ENCODE data around the gene RALY.

The RALY gene

GRCh38 chr20:33993576-33994221, at the start of gene RALY:
RALY (plus strand) TSS chr20:33993911; CDS start chr20:34072075, 78,164 bp downstream.
- Histone ChIP-seq H3K27me3 (ENCODE audit: control insufficient read depth, insufficient read depth, low read length) (no peaks in the 10 kb centered on the region), H3K36me3 (ENCODE audit: control insufficient read depth, low read depth, low read length) (no peaks in the 10 kb centered on the region), H3K9me3 (ENCODE audit: control insufficient read depth, low read depth, low read length) (no peaks in the 10 kb centered on the region), H3K4me1 (ENCODE audit: control insufficient read depth, low read depth, low read length) (peaks cover 13% of the 10 kb centered on the region), H3K27ac (ENCODE audit: low read length) (peak within 1 kb of the TSS; percentile 71), H3K4me3 (ENCODE audit: low read length) (peak within 1 kb of the TSS; percentile 88), H3K9ac (ENCODE audit: low read length) (peak within 1 kb of the TSS; percentile 88)

- no peaks in the 10 kb centered on the region for H3K4me1 ChIP-seq (ENCODE audit: control insufficient read depth, low read depth, low read length)
- no peak overlapping the region for H3K27ac ChIP-seq (ENCODE audit: low read length)
- H3K4me3 ChIP-seq (ENCODE audit: low read length) = no peak overlapping the region
- H3K9me3 ChIP-seq (ENCODE audit: control insufficient read depth, low read depth, low read length) = no peaks in the 10 kb centered on the region
- no peak overlapping the region for H3K9ac ChIP-seq (ENCODE audit: low read length)
- no peaks in the 10 kb centered on the region for H3K36me3 ChIP-seq (ENCODE audit: control insufficient read depth, low read depth, low read length)
- H3K27me3 ChIP-seq (ENCODE audit: control insufficient read depth, insufficient read depth, low read length) = no peaks in the 10 kb centered on the region
These were observed 48.8 kb upstream of the RALY start for GRCh38 chr20:33944914-33945313.

- Histone ChIP-seq H3K4me3 (ENCODE audit: low read length) (no peak overlapping the region), H3K9ac (ENCODE audit: low read length) (no peak overlapping the region), H3K4me1 (ENCODE audit: control insufficient read depth, low read depth, low read length) (no peaks in the 10 kb centered on the region), H3K27me3 (ENCODE audit: control insufficient read depth, insufficient read depth, low read length) (no peaks in the 10 kb centered on the region), H3K9me3 (ENCODE audit: control insufficient read depth, low read depth, low read length) (no peaks in the 10 kb centered on the region), H3K36me3 (ENCODE audit: control insufficient read depth, low read depth, low read length) (no peaks in the 10 kb centered on the region), H3K27ac (ENCODE audit: low read length) (no peak overlapping the region)
These were observed 48.2 kb upstream of the RALY start for GRCh38 chr20:33945391-33946081.

GRCh38 chr20:33947709-33948295, 45.9 kb upstream of the RALY start:
- no peak overlapping the region for H3K9ac ChIP-seq (ENCODE audit: low read length)
- no peaks in the 10 kb centered on the region for H3K36me3 ChIP-seq (ENCODE audit: control insufficient read depth, low read depth, low read length)
- H3K4me1 ChIP-seq (ENCODE audit: control insufficient read depth, low read depth, low read length) = no peaks in the 10 kb centered on the region

GRCh38 chr20:33948480-33948879, 45.2 kb upstream of the RALY start:
- no peak overlapping the region for H3K9ac ChIP-seq (ENCODE audit: low read length)
- H3K27ac ChIP-seq (ENCODE audit: low read length) = no peak overlapping the region
- H3K36me3 ChIP-seq (ENCODE audit: control insufficient read depth, low read depth, low read length) = no peaks in the 10 kb centered on the region
- H3K4me3 ChIP-seq (ENCODE audit: low read length) = no peak overlapping the region
- no peaks in the 10 kb centered on the region for H3K4me1 ChIP-seq (ENCODE audit: control insufficient read depth, low read depth, low read length)
- H3K27me3 ChIP-seq (ENCODE audit: control insufficient read depth, insufficient read depth, low read length) = no peaks in the 10 kb centered on the region
- H3K9me3 ChIP-seq (ENCODE audit: control insufficient read depth, low read depth, low read length) = no peaks in the 10 kb centered on the region

More at GRCh38 chr20:33947709-33948295, 45.9 kb upstream of the RALY start:
- no peak overlapping the region for H3K4me3 ChIP-seq (ENCODE audit: low read length)
- no peak overlapping the region for H3K27ac ChIP-seq (ENCODE audit: low read length)
- no peaks in the 10 kb centered on the region for H3K9me3 ChIP-seq (ENCODE audit: control insufficient read depth, low read depth, low read length)
- H3K27me3 ChIP-seq (ENCODE audit: control insufficient read depth, insufficient read depth, low read length) = no peaks in the 10 kb centered on the region

GRCh38 chr20:33951171-33951570, 42.5 kb upstream of the RALY start:
- H3K9ac ChIP-seq (ENCODE audit: low read length) = no peak overlapping the region
- H3K27me3 ChIP-seq (ENCODE audit: control insufficient read depth, insufficient read depth, low read length) = no peaks in the 10 kb centered on the region
- no peaks in the 10 kb centered on the region for H3K36me3 ChIP-seq (ENCODE audit: control insufficient read depth, low read depth, low read length)
- H3K27ac ChIP-seq (ENCODE audit: low read length) = no peak overlapping the region
- H3K4me1 ChIP-seq (ENCODE audit: control insufficient read depth, low read depth, low read length) = no peaks in the 10 kb centered on the region
- no peaks in the 10 kb centered on the region for H3K9me3 ChIP-seq (ENCODE audit: control insufficient read depth, low read depth, low read length)
- no peak overlapping the region for H3K4me3 ChIP-seq (ENCODE audit: low read length)

- H3K9me3 ChIP-seq (ENCODE audit: control insufficient read depth, low read depth, low read length) = no peaks in the 10 kb centered on the region
- H3K4me1 ChIP-seq (ENCODE audit: control insufficient read depth, low read depth, low read length) = no peaks in the 10 kb centered on the region
- no peak overlapping the region for H3K9ac ChIP-seq (ENCODE audit: low read length)
- no peak overlapping the region for H3K4me3 ChIP-seq (ENCODE audit: low read length)
- no peaks in the 10 kb centered on the region for H3K36me3 ChIP-seq (ENCODE audit: control insufficient read depth, low read depth, low read length)
- H3K27ac ChIP-seq (ENCODE audit: low read length) = no peak overlapping the region
- no peaks in the 10 kb centered on the region for H3K27me3 ChIP-seq (ENCODE audit: control insufficient read depth, insufficient read depth, low read length)
These were observed 39.2 kb upstream of the RALY start for GRCh38 chr20:33954504-33954903.

- H3K27ac ChIP-seq (ENCODE audit: low read length) = no peak overlapping the region
- H3K27me3 ChIP-seq (ENCODE audit: control insufficient read depth, insufficient read depth, low read length) = no peaks in the 10 kb centered on the region
- H3K9ac ChIP-seq (ENCODE audit: low read length) = no peak overlapping the region
- H3K4me3 ChIP-seq (ENCODE audit: low read length) = no peak overlapping the region
- H3K9me3 ChIP-seq (ENCODE audit: control insufficient read depth, low read depth, low read length) = no peaks in the 10 kb centered on the region
- no peaks in the 10 kb centered on the region for H3K36me3 ChIP-seq (ENCODE audit: control insufficient read depth, low read depth, low read length)
- H3K4me1 ChIP-seq (ENCODE audit: control insufficient read depth, low read depth, low read length) = no peaks in the 10 kb centered on the region
These were observed 30.0 kb upstream of the RALY start for GRCh38 chr20:33963751-33964150.

- H3K4me3 ChIP-seq (ENCODE audit: low read length) = no peak overlapping the region
- H3K27me3 ChIP-seq (ENCODE audit: control insufficient read depth, insufficient read depth, low read length) = no peaks in the 10 kb centered on the region
- no peak overlapping the region for H3K9ac ChIP-seq (ENCODE audit: low read length)
- H3K4me1 ChIP-seq (ENCODE audit: control insufficient read depth, low read depth, low read length) = no peaks in the 10 kb centered on the region
- H3K36me3 ChIP-seq (ENCODE audit: control insufficient read depth, low read depth, low read length) = no peaks in the 10 kb centered on the region
- H3K27ac ChIP-seq (ENCODE audit: low read length) = no peak overlapping the region
- H3K9me3 ChIP-seq (ENCODE audit: control insufficient read depth, low read depth, low read length) = no peaks in the 10 kb centered on the region
These were observed 29.3 kb upstream of the RALY start for GRCh38 chr20:33964441-33964840.

GRCh38 chr20:33967126-33967525, 26.6 kb upstream of the RALY start:
- H3K4me3 ChIP-seq (ENCODE audit: low read length) = no peak overlapping the region

GRCh38 chr20:33969563-33969962, 24.1 kb upstream of the RALY start:
- Histone ChIP-seq H3K27me3 (ENCODE audit: control insufficient read depth, insufficient read depth, low read length) (no peaks in the 10 kb centered on the region), H3K9ac (ENCODE audit: low read length) (no peak overlapping the region), H3K9me3 (ENCODE audit: control insufficient read depth, low read depth, low read length) (no peaks in the 10 kb centered on the region), H3K4me1 (ENCODE audit: control insufficient read depth, low read depth, low read length) (no peaks in the 10 kb centered on the region), H3K4me3 (ENCODE audit: low read length) (no peak overlapping the region), H3K36me3 (ENCODE audit: control insufficient read depth, low read depth, low read length) (no peaks in the 10 kb centered on the region), H3K27ac (ENCODE audit: low read length) (no peak overlapping the region)

More at GRCh38 chr20:33967126-33967525, 26.6 kb upstream of the RALY start:
- H3K36me3 ChIP-seq (ENCODE audit: control insufficient read depth, low read depth, low read length) = no peaks in the 10 kb centered on the region
- no peaks in the 10 kb centered on the region for H3K27me3 ChIP-seq (ENCODE audit: control insufficient read depth, insufficient read depth, low read length)
- no peaks in the 10 kb centered on the region for H3K9me3 ChIP-seq (ENCODE audit: control insufficient read depth, low read depth, low read length)
- no peaks in the 10 kb centered on the region for H3K4me1 ChIP-seq (ENCODE audit: control insufficient read depth, low read depth, low read length)
- no peak overlapping the region for H3K9ac ChIP-seq (ENCODE audit: low read length)
- H3K27ac ChIP-seq (ENCODE audit: low read length) = no peak overlapping the region

All from iPS-18a (cell line).